NCI-H128 (cell line): Measurements from ENCODE around the gene GCSH.
A peak's percentile ranks its signal among the peaks of the same experiment; 100 is the strongest.

Source experiments
- DNase-seq: peaks from one replicate; lab custom pipeline; 2025; ENCODE audit not compliant: unreplicated experiment; lab: John Stamatoyannopoulos, UW

The GCSH gene

DNA sequence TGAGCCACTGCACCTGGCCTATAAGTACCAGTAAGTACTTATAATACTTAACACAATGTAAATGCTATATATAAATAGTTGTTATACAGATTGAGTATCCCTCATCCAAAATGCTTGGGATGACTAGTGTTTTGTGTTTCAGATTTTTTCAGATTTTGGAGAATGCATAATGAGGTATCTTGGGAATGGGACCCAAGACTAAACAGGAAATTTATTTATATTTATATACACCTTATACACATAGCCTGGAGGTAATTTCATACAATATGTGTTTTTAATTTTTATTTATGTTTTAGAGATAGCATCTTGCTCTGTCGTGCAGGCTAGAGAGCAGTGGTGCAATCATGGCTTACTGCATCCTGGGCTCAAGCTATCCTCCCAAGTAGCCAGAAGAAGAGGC lies 9.8 kb upstream of the GCSH start:
- no peak for DNase-seq

DNA sequence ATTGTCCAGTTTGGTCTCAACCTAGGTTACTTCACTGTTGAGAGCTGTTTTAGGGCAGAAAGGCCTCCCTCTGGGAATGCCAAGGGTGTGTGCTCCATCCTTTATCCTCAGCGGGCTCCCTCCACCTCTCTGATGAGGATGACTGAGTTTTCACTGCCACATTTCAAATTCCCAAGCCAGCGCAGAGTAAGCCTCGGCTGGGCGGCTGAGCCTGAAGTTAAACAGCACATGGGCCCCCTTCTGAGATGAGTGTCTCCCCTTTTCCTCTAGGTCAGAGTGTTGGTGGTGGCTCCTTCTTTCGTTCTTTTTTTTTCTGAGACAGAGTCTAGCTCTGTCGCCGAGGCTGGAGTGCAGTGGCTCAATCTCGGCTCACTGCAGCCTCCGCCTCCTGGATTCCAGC lies 5.5 kb upstream of the GCSH start:
- DNase-seq: no peak

DNA sequence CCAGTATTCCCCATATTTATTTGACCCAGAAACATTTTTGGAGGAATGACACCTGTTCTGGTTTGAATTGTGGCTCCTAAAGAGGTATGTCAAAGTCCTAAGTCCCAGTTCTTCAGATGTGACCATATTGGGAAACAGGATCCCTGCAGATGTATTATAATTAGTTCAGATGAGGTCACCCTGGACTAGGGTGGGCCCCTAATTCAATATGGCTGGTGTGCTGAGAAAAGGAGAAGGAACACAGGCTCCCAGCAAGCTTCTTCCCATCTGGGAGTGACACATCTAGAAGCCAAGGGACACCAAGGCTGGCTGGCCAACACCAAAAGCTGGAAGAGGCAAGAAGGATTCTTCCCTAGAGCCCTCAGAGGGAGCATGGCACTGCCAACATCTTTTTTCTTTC lies 3.8 kb upstream of the GCSH start:
- no peak for DNase-seq

- no peak for DNase-seq
Measured at GRCh38 chr16:81097230-81097629, 1.0 kb upstream of the GCSH start.

GRCh38 chr16:81096715-81097208 lies 567 bp upstream of the GCSH start:
- no peak for DNase-seq

DNA sequence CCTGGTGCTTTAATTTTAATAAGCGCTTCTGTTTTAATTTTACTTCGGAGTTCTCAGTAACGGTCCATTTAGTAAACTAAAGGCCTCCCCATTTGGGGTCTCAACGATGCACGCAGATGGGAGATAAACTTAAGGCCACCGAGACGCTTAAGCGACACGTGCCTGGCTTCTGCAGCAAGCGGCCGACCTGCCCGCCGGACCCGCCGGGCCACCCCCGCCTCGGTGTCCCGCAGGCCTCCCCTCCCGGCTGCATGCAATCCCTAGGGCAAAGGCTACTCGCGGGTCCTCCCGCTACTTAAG lies 592 bp downstream of the GCSH start:
- DNase-seq: no peak

DNA sequence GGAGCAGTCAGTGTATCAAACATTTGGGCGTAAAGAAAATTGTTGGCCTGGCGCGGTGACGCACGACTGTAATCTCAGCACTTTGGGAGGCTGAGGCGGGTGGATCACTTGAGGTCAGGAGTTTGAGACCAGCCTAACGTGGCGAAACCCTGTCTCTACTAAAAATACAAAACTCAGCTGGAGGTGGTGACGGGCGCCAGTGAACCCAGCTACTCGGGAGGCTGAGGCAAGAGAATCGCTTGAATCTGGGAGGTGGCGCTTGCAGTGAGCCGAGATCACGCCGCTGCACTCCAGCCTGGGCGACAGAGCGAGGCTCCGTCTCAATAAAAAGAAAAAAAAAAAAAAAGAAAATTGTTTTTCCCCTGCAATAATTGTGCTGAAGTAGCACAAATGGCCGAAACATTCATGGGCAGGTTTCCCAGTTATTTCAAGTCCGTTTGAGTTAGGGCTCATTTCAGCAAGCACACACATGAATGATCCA lies 1.4 kb downstream of the GCSH start:
- no peak for DNase-seq

DNA sequence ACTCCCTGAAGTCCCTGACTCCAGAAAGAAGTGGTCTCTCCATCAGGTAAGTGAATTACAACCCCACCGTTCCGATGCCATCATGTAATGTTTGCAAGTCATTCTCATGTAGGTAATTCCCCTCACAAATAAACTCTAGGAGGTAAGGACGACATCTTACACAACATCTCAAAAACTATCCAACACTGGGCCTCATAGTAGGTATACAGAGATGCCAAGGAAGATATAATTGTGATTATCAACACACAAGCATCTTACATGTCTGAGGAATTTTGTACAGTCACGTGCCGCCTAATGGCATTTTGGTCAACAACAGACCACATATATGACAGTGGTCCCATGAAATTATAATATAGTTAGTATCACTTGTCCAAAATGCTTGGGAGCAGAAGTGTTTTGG lies 7.4 kb downstream of the GCSH start:
- DNase-seq: no peak

- DNase-seq: no peak
Measured at GRCh38 chr16:81081014-81081413, 15.2 kb downstream of the GCSH start.

GRCh38 chr16:81080233-81080632 lies 16.0 kb downstream of the GCSH start:
- no peak for DNase-seq

DNA sequence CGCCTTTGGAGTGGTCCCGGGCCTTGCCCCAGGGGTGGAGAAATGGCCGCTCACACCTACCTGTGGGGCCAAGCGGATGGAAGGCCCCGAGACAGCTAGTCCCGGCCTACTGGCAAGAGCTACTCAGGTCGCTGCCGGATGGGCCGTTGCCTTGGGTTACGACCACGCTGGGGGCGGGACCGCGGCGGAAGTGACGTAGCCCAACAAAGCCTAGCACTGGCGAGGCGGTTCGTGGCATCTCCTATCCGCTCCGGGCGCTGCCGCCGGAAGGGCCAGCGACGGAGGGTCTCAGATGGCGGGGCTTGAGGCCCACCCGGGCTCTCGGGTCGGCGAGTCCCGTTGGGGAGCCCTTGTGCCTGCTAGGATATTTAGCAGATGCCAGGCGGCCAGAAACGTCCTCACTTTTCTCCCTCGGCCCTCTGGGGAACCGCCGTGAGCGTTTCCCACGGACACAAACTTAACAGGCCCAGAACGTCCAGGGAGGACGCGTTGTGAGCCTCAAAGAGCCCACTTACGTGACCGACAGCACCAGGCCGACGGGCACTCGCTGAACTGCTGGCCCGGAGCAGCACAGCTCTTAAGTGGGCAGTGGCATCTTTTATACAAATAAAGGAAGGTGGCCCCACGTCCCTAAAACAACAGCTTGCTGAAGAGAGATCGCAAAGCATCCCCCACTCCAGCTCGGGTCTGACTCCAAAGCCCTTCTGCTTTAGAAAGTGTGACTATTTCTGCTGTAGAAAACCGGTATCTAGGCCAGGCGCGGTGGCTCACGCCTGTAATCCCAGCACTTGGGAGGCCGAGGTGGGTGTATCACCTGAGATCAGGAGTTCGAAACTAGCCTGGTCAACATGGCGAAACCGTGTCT lies 18.9 kb downstream of the GCSH start, which contains the start of gene C16orf46:
Gene C16orf46, minus strand, starts transcription at position 163 of the 865 bp plus-strand sequence. CDS start 13,283 bp downstream, outside the sequence.
- peak; percentile 67 for DNase-seq

DNA sequence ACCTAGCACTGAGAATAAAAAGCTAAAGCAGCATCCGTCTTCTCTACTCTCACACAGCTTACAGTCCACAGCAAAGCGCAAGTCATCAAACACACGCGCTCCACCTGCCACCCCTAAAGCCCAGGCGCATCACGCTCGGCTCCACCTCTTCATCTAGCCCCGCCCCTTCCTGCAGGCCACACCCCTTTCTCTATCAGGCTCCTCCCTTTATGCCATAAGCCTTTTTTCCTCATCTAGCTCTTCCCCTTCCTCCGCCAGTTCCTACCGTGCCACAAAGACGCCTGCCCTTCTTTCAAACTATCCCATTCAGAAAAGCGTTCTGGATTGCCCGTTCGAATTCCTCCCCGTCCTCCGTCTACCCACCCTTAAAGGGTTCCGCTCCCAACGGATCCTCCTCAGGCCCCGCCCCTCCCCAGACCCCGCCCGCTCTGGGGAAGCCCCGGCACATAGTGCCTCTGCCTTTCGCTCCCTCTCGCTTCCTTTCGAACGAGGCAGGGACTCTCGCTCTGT lies 19.6 kb downstream of the GCSH start:
- DNase-seq: peak; percentile 66

DNA sequence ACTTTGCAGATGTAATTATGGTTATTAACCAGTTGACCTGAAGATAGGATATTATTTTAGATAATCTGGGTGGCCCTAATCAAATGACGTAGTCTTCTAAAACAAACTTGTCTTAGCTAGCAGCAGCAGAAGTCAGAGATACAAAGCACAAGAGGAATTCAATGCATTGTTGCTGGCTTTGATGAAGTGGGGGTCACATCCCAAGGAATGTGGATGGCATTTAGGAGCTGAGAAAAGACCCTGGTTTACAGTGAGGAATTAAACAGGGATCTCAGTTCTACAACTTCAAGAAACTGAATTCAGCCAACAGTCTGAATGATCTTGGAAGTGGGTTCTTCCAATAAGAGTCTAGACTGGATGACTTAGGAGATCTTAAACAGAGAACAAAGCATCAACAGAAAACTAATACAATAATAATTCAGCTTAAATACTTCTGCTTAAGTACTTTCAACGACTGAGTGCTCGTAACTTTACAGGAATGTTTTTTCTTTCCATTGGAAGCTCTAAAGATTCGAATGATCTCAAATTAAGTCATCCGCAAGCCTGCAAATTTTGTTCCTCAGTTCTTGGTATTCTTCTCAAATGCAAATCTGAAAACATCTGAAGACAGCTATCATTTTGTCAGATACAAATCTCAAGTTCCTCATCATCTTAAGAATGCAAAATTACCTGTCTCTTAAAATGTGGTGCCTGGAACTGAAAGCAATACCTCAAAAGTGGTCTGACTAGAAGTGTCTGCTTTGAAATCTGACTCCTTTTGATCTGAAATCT lies 22.4 kb downstream of the GCSH start:
- no peak for DNase-seq

DNA sequence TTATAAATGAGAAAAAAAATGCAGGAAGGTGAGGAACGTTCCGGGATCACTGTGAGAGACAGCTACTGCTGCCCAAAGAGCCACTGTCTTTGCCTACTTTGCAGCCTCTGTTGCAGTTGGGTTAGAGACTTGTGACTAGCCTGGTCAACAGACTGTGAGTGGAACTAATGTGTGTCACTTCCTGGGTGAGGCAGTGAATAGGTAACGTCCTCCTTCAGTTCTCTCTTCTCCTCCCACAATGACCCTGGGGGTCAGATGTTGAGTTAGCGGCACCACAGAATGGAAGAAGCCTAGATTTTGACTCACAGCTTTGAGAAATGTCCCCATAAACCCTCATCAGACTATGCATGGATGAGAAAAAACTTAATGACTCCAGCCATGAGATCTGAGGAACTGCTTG lies 24.4 kb downstream of the GCSH start:
- no peak for DNase-seq

- DNase-seq: no peak
Measured at GRCh38 chr16:81070979-81071378, 25.2 kb downstream of the GCSH start.

- no peak for DNase-seq
Measured at GRCh38 chr16:81069063-81069462, 27.1 kb downstream of the GCSH start.

DNA sequence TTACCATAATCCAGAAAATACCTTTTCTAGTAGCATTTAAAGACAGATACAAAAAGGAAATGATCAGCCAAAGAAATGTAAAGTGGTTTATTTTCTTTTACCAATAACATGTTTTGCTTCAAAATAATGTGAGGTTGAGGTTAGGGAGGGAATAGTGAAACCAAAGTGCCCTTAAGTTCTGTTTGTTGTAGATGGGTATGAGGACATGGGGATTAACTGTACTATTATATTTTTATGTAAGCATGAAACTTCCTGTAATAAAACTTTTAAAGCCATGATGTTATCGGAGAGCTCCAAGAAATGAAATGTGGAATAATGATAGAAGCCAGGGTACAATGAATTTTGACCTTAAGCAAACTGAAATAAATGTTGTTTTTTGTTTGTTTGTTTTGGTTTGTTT lies 29.0 kb downstream of the GCSH start:
- no peak for DNase-seq

- DNase-seq: no peak
Measured at GRCh38 chr16:81066681-81067080, 29.5 kb downstream of the GCSH start.

DNA sequence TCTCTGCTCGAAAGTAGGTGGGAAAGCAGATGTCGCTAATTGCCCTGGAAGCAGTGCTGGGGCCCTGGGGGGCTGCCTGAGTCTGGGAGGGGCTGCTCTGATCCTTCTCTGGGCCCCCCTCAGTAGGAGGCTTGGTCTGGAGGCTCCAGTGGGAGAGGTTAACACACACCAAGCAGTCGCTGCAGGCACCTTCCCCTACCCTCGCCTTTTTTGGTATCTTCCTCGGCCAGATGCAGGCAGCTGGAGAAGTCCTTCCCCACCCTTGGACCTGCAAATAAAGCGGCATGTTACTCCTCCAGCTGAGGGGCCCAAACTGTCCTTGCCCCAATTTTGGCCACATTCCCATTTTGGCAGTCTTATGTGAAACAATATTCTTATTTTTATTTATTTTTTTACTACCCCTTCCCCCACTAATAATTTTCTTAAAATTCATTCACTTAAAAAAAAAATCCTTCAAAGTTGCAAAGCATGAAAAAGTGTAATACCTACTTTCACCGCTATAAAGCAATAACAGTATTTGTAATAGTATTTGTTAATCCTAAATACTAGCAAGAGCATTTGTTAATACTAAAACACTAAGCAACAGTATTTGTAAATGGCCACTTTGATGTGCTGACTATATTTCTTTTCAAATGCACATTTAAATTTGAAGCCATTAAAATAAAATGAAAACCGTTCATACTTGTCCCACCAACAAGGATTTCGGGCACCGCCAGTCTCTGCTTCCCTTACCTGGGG lies 34.2 kb downstream of the GCSH start:
- DNase-seq: no peak

- no peak for DNase-seq
Measured at GRCh38 chr16:81061307-81061640, 34.9 kb downstream of the GCSH start.

DNA sequence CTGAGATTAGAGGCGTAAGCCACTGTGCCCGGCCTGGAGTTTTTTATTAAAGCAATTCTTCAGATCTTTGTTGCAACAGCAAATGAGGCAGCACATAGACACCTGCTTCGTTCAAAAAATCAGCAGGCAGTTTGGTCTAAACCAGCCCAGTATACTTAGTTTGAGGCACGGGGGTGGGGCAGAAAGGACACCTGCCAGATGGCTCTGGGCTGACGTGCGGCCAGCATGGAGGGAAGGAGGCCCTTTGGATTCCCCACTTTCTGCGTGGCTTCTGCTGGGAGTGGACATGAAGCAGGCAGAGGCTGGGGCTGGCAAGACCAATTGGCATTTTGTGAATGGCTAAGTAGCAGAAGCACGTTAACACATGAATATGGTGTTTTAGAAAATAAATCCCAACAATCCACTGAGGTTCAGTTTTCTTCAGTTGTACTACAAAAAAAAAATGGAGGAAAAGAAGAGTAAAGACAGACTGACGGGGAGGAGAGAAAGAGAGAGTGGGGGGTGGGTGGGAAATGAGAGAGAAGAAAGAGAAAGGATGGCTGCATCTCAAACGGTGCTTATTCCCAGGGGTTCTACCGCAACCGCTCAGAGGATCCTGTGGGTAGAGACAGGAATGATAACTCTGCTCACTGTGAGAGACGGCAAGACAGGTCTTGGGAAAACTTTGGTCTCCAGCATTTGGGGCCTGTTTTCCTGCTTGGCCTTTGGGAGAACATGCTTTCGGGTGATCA lies 35.5 kb downstream of the GCSH start:
- no peak for DNase-seq
